Keratinocyte (primary cell): ENCODE data around the gene CLTC. TPM values are rescaled to one million over a fixed set of nuclear protein-coding genes. Genes with fewer than 3 reads are reported as not detected.

Experiments
- DNase-seq: peaks from one replicate; pipeline ENCODE4 v3.0.0-alpha.2; 2011; ENCODE audit warnings: low read depth, missing footprints, low spot score
- FAIRE-seq: peaks from 2 replicates; lab custom pipeline; 2011; peaks lifted over from hg19 to GRCh38; lab: Jason Lieb, UNC
- H2AFZ ChIP-seq: 2 replicates; pipeline ENCODE4 v1.6.0; 2012; ENCODE audit warnings: low read length, control low read depth, inconsistent platforms; ENCODE audit not compliant: control insufficient read depth
- H3K27ac ChIP-seq: 2 replicates; pipeline ENCODE4 v1.5.1; 2011; ENCODE audit warnings: low read length; ENCODE audit not compliant: control insufficient read depth, insufficient read depth
- H3K27me3 ChIP-seq: 3 replicates; pipeline ENCODE4 v1.6.0; 2011; ENCODE audit warnings: low read length; ENCODE audit not compliant: control insufficient read depth, insufficient read depth; ENCODE audit errors: extremely low read depth
- H3K36me3 ChIP-seq, 2 experiments: 2 replicates in 1 of 2; 3 replicates in 1 of 2; pipeline ENCODE4 v1.5.1; 2011; ENCODE audit warnings: low read length in 2 of 2, mild to moderate bottlenecking in 1 of 2; ENCODE audit not compliant: control insufficient read depth in 2 of 2, insufficient read depth in 2 of 2; ENCODE audit errors: extremely low read depth in 1 of 2
- H3K4me1 ChIP-seq: 3 replicates; pipeline ENCODE4 v1.5.1; 2011; ENCODE audit warnings: low read length; ENCODE audit not compliant: control insufficient read depth, insufficient read depth; ENCODE audit errors: extremely low read depth
- H3K4me2 ChIP-seq: 3 replicates; pipeline ENCODE4 v1.6.0; 2011; ENCODE audit warnings: low read depth, low read length; ENCODE audit not compliant: control insufficient read depth, insufficient read depth; ENCODE audit errors: extremely low read depth
- H3K4me3 ChIP-seq, 3 experiments: fragments of 200-600 bp in 1 of 3; sonication (generic) in 1 of 3; 2 replicates in 2 of 3; 3 replicates in 1 of 3; pipeline ENCODE4 v1.5.1; 2011 to 2016; ENCODE audit warnings: low read length in 3 of 3, mild to moderate bottlenecking in 3 of 3, control low read depth in 2 of 3, inconsistent platforms in 1 of 3, low read depth in 1 of 3, mixed read lengths in 1 of 3, mixed run types in 1 of 3, moderate library complexity in 1 of 3; ENCODE audit not compliant: control insufficient read depth in 2 of 3, insufficient read depth in 2 of 3; ENCODE audit errors: extremely low read depth in 1 of 3
- H3K79me2 ChIP-seq: 2 replicates; pipeline ENCODE4 v1.6.0; 2012; ENCODE audit warnings: low read length; ENCODE audit not compliant: control insufficient read depth, insufficient read depth
- H3K9ac ChIP-seq: 3 replicates; pipeline ENCODE4 v1.6.0; 2011; ENCODE audit warnings: low read length; ENCODE audit not compliant: control insufficient read depth, insufficient read depth; ENCODE audit errors: extremely low read depth
- H3K9me1 ChIP-seq: 3 replicates; pipeline ENCODE4 v1.6.0; 2011; ENCODE audit warnings: low read length; ENCODE audit not compliant: control insufficient read depth, insufficient read depth; ENCODE audit errors: extremely low read depth
- H3K9me3 ChIP-seq: 2 replicates; pipeline ENCODE4 v1.5.1; 2012; ENCODE audit warnings: low read depth, low read length; ENCODE audit not compliant: control insufficient read depth
- H4K20me1 ChIP-seq: 3 replicates; pipeline ENCODE4 v1.6.0; 2011; ENCODE audit warnings: low read length; ENCODE audit not compliant: control insufficient read depth, insufficient read depth; ENCODE audit errors: extremely low read depth
- CTCF ChIP-seq, 3 experiments: IDR thresholded peaks in 1 of 3; conservative IDR thresholded peaks in 1 of 3; optimal IDR thresholded peaks in 1 of 3; 2 replicates in 2 of 3; 3 replicates in 1 of 3; pipeline versions ENCODE3 to v1.5.1; 2011; ENCODE audit warnings: low read length in 3 of 3, mild to moderate bottlenecking in 3 of 3, moderate library complexity in 2 of 3, control low read depth in 1 of 3, inconsistent platforms in 1 of 3; ENCODE audit not compliant: insufficient read depth in 2 of 3; ENCODE audit errors: extremely low read depth in 1 of 3
- EZH2 ChIP-seq: IDR thresholded peaks from one replicate; pipeline ENCODE4 v1.6.1; 2012; ENCODE audit warnings: inconsistent platforms, mild to moderate bottlenecking, low read length, moderate library complexity
- dilution Hi-C: fragments of 300-500 bp; cut with MboI; formaldehyde crosslinking; loops from one replicate; pipeline ENCODE4 v1.7.0; 2020; ENCODE audit warnings: low sequenced_read_pairs; ENCODE audit not compliant: extremely low pct_ligation_motif_present
- polyA plus RNA-seq, 5 experiments: library from polyadenylated mRNA; depleted of rRNA in 3 of 5; stranded (reverse) in 3 of 5; stranded (forward) in 1 of 5; unstranded in 1 of 5; fragments of >200 nt; gene quantifications; 1 replicate in 1 of 5; 2 replicates in 3 of 5; 3 replicates in 1 of 5; pipeline versions ENCODE4 v1.2.1 to v1.2.3, GENCODE V29; 2011 to 2012; ENCODE audit warnings: missing spikeins in 2 of 5, low read depth in 1 of 5, low replicate concordance in 1 of 5

Gene CLTC
- polyA plus RNA-seq, 1 donor (not counting 4 experiments of a cell fraction or from before 2014, with no cell fraction given): 209 TPM

DNA sequence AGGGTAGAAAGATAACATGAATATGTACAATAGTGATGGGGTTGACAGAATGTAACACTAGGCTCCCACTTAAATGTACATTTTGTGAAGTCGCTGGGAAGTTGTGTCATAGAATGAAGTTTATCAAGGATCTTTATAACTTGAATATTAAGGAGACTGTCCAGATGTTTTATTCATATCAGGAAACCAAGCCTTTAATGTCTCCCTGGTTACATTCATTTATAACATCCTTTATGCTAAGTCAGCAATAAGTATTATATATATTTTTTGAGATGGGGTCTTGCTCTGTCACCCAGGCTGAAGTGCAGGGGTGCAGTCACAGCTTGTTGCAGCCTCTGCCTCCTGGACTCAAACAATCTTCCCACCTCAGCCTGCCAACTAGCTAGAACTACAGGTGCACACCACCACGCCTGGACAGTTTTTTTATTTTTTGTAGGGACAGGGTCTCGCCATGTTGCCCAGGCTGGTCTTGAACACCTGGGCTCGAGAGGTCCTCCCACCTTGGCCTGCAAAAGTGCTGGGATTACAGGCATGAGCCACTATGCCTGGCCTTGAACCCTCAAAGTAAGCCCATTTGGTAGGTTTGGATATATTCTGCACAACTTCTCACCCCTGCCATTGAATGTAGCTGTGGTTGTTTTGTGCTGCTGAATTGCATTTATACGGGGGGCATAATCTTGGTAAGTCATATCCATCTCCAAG, 14.1 kb downstream of the CLTC start:
- H4K20me1 ChIP-seq: peaks cover 51% of the 10 kb centered on the region

GRCh38 chr17:59634632-59635541, 15.2 kb downstream of the CLTC start:
- Histone ChIP-seq H3K36me3 (peaks cover 2 to 6% of the 10 kb centered on the region in 2 experiments), H3K27me3 (no peaks in the 10 kb centered on the region), H3K9ac (no peak overlapping the region), H2AFZ (no peak overlapping the region), H3K4me1 (peaks cover 4% of the 10 kb centered on the region), H4K20me1 (peaks cover 53% of the 10 kb centered on the region), H3K4me3 (no peak overlapping the region), H3K79me2 (peaks cover 94% of the 10 kb centered on the region), H3K9me3 (no peaks in the 10 kb centered on the region), H3K4me2 (no peak overlapping the region), H3K9me1 (peaks cover 2% of the 10 kb centered on the region), H3K27ac (peak overlapping the region; percentile 1)
- no peak for TF ChIP-seq CTCF (optimal IDR thresholded peaks at IDR 0.05 in 1 of 3, IDR thresholded peaks at IDR 0.05 in 1 of 3, conservative IDR thresholded peaks at IDR 0.05 in 1 of 3; ENCODE audit: extremely low read depth in 1 of 3, insufficient read depth in 2 of 3, low read length in 3 of 3)
- no peak for TF ChIP-seq EZH2
- FAIRE-seq (no peak), DNase-seq (no peak)
- dilution Hi-C loops: no loop called here

More for the DNA sequence above, 14.1 kb downstream of the CLTC start:
- no peak overlapping the region for H3K27ac ChIP-seq
- H3K36me3 ChIP-seq: peaks cover 2 to 6% of the 10 kb centered on the region in 2 experiments
- H3K9me1 ChIP-seq: peaks cover 2% of the 10 kb centered on the region
- no peak for TF ChIP-seq EZH2
- TF ChIP-seq CTCF (optimal IDR thresholded peaks at IDR 0.05 in 1 of 3, IDR thresholded peaks at IDR 0.05 in 1 of 3, conservative IDR thresholded peaks at IDR 0.05 in 1 of 3; ENCODE audit: extremely low read depth in 1 of 3, insufficient read depth in 2 of 3, low read length in 3 of 3): no peak
- DNase-seq (no peak), FAIRE-seq (no peak)
- H3K4me3 ChIP-seq: no peak overlapping the region
- no peaks in the 10 kb centered on the region for H3K9me3 ChIP-seq
- dilution Hi-C loops: no loop called here
- H3K79me2 ChIP-seq: peaks cover 94% of the 10 kb centered on the region
- no peak overlapping the region for H2AFZ ChIP-seq
- H3K27me3 ChIP-seq: no peaks in the 10 kb centered on the region
- no peak overlapping the region for H3K4me2 ChIP-seq
- no peak overlapping the region for H3K9ac ChIP-seq
- peaks cover 4% of the 10 kb centered on the region for H3K4me1 ChIP-seq
